HG02970 (cell line): ENCODE results near the gene PPP4R3A.
"Not testable (repeated sequence)": the region's sequence is repeated elsewhere in the genome, so short reads cannot be mapped to it uniquely, and the experiment has no call there.

ENCODE experiments used
- ATAC-seq: cut with Tn5 transposase; IDR thresholded peaks from one replicate; pipeline ENCODE4 v1.9.1; 2021; ENCODE audit warnings: mild to moderate bottlenecking, moderate library complexity, moderate number of reproducible peaks; ENCODE audit not compliant: unreplicated experiment, low FRiP score

The PPP4R3A gene

GRCh38 chr14:91508105-91508504 lies 2.0 kb downstream of the PPP4R3A start:
- ATAC-seq, result no peak

- no peak for ATAC-seq
Measured at GRCh38 chr14:91506226-91506625, 3.9 kb downstream of the PPP4R3A start.

GRCh38 chr14:91503000-91503504 lies 7.1 kb downstream of the PPP4R3A start:
- ATAC-seq, result no peak

GRCh38 chr14:91501951-91502930 lies 7.9 kb downstream of the PPP4R3A start:
- ATAC-seq, result no peak

GRCh38 chr14:91501348-91501747 lies 8.8 kb downstream of the PPP4R3A start:
- no peak for ATAC-seq

GRCh38 chr14:91496790-91497189 lies 13.3 kb downstream of the PPP4R3A start:
- no peak for ATAC-seq

GRCh38 chr14:91494392-91495065 lies 15.6 kb downstream of the PPP4R3A start:
- ATAC-seq, result not testable (repeated sequence)

- no peak for ATAC-seq
Measured at GRCh38 chr14:91493169-91493568, 16.9 kb downstream of the PPP4R3A start.

- no peak for ATAC-seq
Measured at GRCh38 chr14:91484744-91485143, 25.4 kb downstream of the PPP4R3A start.

GRCh38 chr14:91484186-91484585 lies 25.9 kb downstream of the PPP4R3A start:
- no peak for ATAC-seq

- ATAC-seq, result no peak
Measured at GRCh38 chr14:91482263-91483013, 27.7 kb downstream of the PPP4R3A start.

GRCh38 chr14:91477388-91477787 lies 32.7 kb downstream of the PPP4R3A start:
- ATAC-seq, result no peak

- no peak for ATAC-seq
Measured at GRCh38 chr14:91473046-91473445, 37.1 kb downstream of the PPP4R3A start.

- no peak for ATAC-seq
Measured at GRCh38 chr14:91470216-91470615, 39.9 kb downstream of the PPP4R3A start.

GRCh38 chr14:91466192-91466591 lies 43.9 kb downstream of the PPP4R3A start:
- no peak for ATAC-seq

- no peak for ATAC-seq
Measured at GRCh38 chr14:91464615-91465205, 45.4 kb downstream of the PPP4R3A start.

- ATAC-seq, result no peak
Measured at GRCh38 chr14:91458612-91459011, 51.5 kb downstream of the PPP4R3A start.

GRCh38 chr14:91456283-91456682 lies 53.8 kb downstream of the PPP4R3A start:
- ATAC-seq, result no peak

GRCh38 chr14:91454580-91454979 lies 55.5 kb downstream of the PPP4R3A start:
- ATAC-seq, result no peak

GRCh38 chr14:91454155-91454554 lies 56.0 kb downstream of the PPP4R3A start:
- no peak for ATAC-seq
